GF-D8 (cell line): Measurements from ENCODE around the gene FIGNL1.
"Not testable (repeated sequence)": the region's sequence is repeated elsewhere in the genome, so short reads cannot be mapped to it uniquely, and the experiment has no call there.

Experiments used
- DNase-seq: peaks from one replicate; lab custom pipeline; 2025; lab: John Stamatoyannopoulos, UW

The FIGNL1 gene

DNA sequence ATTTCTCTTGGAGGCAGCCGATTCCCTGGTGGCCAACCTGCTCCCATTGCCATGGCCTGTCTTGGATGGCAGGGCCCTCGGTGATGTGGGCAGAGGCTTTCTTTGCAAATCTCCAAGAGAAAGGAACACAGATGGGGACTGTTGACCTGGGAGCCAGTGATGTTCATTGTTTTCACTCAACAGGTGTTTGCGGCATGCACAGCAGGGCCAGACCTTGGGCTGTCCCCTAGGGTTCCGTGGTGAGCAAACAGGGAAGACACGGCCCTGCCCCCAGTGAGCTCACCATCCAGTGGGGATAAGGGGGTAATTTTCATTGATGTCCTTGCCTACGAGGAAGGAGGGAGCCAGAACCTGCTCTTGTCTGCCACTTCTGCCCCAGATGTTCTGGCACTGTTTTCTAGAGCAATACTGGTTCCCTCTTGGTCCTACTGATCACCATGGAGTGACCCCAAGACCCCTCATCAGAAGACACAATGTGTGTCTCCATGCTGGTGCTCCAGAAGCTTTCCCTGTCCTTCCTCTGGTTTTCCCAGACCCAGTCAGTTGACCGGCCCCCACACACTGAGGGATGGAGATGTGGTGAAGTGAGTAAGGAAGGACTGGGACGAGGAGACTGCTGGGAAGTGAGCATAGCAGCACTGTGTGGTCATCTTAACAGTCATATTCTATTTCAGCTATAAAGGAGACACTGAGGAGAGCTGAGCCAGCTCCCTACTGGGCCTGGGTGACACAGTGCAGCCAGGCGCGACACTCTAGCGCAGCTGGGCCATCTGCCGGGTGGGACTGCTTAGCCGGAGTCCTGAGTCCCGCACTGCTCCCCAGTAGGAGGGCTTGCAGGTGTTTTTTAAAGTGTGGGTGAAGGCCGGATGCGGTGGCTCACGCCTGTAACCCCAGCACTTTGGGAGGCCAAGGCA, 20.4 kb upstream of the FIGNL1 start:
- DNase-seq = no peak

DNA sequence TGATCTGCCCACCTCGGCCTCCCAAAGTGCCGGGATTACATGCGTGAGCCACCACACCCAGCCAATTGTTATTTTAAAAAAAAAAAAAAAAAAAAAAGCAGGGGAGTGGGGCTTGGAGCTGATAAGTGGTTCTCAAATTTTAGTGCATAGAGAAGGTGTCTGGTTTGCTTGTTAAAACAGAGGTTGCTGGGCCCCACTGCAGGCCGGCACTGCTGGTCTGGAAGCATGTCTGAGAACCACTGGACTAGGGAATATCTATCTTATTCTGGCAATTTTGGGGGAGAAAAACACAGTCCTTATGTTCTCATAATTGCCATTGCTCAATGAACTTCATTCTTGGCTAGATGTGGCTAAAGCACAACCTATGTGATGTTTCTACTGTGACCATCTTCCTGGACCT, 19.0 kb upstream of the FIGNL1 start:
- no peak for DNase-seq

GRCh38 chr7:50467817-50468610, 17.9 kb upstream of the FIGNL1 start:
- peak; percentile 36 for DNase-seq

DNA sequence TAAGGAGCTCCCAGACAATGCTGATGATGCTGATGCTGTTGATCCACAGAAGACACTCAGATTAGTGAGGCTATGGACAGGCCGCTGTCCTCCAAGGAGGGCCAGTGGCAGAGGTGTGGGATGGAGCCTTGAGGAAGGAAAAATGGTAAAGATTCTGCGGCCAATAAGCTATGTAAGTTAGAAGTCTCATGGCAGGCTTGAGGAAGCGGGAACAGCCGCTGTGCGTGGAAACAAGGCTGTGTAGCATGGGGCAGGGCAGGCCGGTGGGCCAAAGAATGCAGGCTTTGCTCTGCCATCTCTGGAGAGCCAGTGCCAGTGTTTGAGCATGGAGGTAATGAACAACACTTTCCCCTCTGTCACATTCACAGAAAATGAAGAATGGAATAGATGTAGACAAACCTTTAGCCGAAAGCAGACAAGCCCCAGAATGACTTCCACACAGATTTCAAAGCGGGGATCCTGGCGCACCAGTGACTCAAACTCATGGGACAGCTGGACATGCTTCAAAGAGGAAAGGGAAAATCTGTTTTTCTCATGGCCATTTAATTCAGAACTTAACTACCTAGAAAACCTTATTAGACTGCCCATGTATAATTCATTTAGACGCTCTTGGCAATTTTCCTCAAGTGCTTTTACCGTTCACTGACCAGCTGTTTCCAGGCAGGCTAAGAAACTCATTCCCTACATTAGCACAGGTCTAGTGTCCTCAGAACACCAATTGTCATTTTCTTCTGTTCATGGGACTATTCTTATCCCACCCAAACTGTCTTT, 16.9 kb upstream of the FIGNL1 start:
- DNase-seq = no peak

GRCh38 chr7:50463035-50463434, 12.9 kb upstream of the FIGNL1 start:
- no peak for DNase-seq

GRCh38 chr7:50462361-50462760, 12.2 kb upstream of the FIGNL1 start:
- no peak for DNase-seq

GRCh38 chr7:50461695-50462094, 11.5 kb upstream of the FIGNL1 start:
- no peak for DNase-seq

DNA sequence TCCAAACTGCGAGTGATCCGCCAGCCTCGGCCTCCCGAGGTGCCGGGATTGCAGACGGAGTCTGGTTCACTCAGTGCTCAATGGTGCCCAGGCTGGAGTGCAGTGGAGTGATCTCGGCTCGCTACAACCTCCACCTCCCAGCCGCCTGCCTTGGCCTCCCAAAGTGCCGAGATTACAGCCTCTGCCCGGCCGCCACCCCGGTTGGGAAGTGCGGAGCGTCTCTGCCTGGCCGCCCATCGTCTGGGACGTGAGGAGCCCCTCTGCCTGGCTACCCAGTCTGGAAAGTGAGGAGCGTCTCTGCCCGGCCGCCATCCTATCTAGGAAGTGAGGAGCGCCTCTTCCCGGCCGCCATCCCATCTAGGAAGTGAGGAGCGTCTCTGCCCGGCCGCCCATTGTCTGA, 9.0 kb upstream of the FIGNL1 start:
- not testable (repeated sequence) for DNase-seq

- DNase-seq = not testable (repeated sequence)
These were observed 8.5 kb upstream of the FIGNL1 start for GRCh38 chr7:50458651-50459050.

GRCh38 chr7:50456371-50457123, 6.4 kb upstream of the FIGNL1 start:
- no peak for DNase-seq

DNA sequence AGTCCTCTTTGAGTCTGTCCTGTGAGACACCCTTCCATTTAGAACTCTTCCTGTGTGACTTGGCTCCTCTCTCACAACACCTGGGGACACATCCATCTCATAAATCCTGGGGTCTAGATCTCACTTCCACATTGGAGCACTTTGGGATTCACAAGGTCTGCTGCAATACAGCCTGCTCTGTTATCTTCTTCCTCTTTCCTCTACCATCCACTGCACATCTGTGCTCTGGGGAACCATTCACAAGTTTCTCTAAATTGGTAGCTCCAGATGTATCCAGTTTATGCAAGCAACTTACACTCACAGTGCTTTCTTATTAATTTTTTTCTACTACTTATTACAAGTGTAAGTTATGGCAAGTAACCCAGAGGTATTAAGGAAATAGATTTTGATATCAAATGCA, 5.5 kb upstream of the FIGNL1 start:
- DNase-seq = peak; percentile 56

GRCh38 chr7:50454968-50455367, 4.8 kb upstream of the FIGNL1 start:
- no peak for DNase-seq

DNA sequence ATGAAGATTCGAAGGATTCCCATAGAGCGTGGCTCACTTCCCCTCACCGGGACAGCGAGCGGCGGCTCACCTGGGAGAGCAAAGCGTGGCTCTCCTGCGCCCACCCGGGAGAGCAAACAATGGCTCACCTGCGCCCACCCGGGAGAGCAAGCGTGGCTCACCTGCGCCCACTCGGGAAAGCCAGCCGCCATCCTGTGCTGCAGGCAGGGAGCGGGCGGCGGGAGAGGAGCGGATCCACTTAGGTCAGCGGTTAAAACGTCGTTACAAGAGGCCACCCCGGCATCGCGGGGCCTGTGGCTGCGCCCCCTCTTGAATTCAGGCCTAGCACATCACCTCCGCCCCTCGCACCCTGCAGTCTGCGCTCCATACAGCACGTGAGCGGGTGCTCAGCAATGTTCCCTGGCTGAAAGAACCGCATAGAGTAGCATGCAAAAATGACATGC, 461 bp upstream of the FIGNL1 start:
- DNase-seq = no peak

DNA sequence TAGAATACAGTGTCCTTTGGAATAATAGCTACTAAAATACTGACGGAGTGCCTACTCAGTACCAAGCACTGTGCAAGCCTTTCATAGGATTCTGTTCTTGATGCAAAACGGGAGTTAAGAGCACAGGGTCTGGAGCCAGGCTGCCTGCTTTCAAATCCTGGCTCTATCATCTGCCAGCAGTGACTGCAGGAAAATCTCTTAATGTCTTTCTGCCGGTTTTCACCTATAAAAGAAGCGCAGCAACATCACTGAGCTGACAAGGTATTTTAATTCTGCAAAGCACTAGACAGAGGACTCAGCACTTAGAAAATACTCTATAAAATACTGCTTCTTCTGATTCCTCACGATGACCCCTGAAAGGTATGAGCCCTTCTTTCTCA, 659 bp downstream of the FIGNL1 start:
- no peak for DNase-seq

DNA sequence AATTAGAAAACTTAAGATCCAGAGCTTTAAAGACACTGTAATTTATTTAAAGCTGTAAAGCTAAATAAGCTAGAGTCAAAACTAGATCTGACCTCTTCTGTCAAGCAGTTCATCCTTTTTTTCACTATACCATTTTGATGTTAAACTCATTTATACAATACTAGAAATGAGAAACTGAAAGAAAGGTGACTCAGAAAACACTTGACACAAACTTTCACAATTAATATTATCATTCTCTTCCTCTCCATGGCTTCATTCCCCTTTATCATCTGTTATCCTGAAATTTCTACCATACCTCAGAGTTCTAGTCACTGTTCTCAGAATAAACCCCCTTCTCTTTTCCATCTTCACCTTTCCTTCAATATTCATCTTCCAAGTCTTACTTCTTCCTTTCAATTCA, 1.3 kb downstream of the FIGNL1 start:
- no peak for DNase-seq

GRCh38 chr7:50446542-50446960, 3.6 kb downstream of the FIGNL1 start:
- no peak for DNase-seq

DNA sequence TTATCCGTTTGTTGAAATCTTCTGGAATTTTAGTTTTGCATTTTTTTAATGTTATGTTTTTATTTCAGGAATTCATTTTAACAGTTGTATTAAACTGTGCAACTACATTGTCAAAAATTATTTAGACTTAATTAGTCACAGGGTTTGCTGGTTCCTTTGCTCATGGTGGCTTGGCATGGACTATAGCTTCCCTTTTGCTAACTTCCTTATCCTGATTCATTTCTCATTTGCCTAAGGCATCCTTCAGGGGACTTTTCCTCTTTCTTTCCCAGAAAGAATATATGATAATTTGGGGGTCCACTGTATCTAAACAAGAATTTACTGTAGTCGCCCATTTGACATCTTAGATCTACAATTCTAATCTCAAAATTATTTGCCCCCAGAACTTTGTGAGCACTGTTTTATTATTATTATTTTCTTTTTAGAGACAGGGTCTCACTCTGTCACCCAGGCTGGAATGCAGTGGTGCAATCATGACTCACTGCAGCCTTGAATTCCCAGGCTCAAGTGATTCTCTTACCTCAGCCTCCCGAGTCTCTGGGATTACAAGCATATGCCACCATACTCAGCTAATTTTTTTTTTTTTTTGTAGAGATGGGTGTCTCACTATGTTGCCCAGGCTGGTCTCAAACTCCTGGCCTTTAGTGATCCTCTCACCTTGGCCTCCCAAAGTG, 13.9 kb downstream of the FIGNL1 start:
- DNase-seq = no peak

- no peak for DNase-seq
These were observed 18.3 kb downstream of the FIGNL1 start for GRCh38 chr7:50431722-50432305.

- no peak for DNase-seq
These were observed 18.8 kb downstream of the FIGNL1 start for GRCh38 chr7:50431316-50431715.

GRCh38 chr7:50428911-50429310, 21.2 kb downstream of the FIGNL1 start:
- DNase-seq = no peak

DNA sequence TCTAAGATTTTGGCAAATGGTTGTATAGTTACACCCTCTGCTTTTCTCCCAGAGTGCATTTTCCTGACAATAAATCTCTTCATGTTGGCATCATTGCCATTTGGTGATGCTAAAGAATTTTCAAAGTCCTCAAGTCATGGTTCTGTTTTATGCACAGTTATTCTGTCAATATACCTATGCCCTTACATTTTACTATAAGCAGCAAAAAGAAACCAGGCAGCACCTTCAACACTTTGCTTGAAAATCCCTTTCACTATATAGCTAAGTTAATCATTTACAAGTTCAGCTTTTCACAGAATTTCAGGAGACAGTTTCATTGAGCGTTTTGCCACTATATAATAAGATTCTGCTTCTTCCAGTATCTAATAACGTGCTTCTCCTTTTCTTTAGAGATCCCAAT, 22.6 kb downstream of the FIGNL1 start:
- DNase-seq = no peak
